Uterus (tissue), 4 donors: ENCODE results near the gene NRL. TPM values are rescaled to one million over a fixed set of nuclear protein-coding genes. Genes with fewer than 3 reads are reported as not detected.
A peak's percentile ranks its signal among the peaks of the same experiment; 100 is the strongest.
"Not testable (repeated sequence)": the region's sequence is repeated elsewhere in the genome, so short reads cannot be mapped to it uniquely, and the experiment has no call there.

Source experiments
- DNase-seq, 2 donors: peaks; one replicate each; pipeline ENCODE4 v3.0.0-alpha.2; 2019 to 2020
- H3K27ac ChIP-seq, 2 donors: fragments of 200-600 bp; sonication (generic); 1 replicate in 1 of 2; 2 replicates in 1 of 2; pipeline ENCODE4 v1.5.1; 2016 to 2018
- H3K27me3 ChIP-seq, 2 donors: fragments of 200-600 bp; sonication (generic); one replicate each; pipeline ENCODE4 v1.5.1; 2018 to 2019; ENCODE audit warnings: control low read depth in 1 of 2
- H3K36me3 ChIP-seq, 2 donors: fragments of 200-600 bp; sonication (generic); one replicate each; pipeline ENCODE4 v1.5.1; 2019; ENCODE audit warnings: control low read depth in 1 of 2
- H3K4me1 ChIP-seq, 2 donors: fragments of 200-600 bp; sonication (generic); one replicate each; pipeline ENCODE4 v1.5.1; 2018 to 2019; ENCODE audit warnings: control low read depth in 1 of 2
- H3K4me3 ChIP-seq, 2 donors: fragments of 200-600 bp; sonication (generic); 1 replicate in 1 of 2; 2 replicates in 1 of 2; pipeline ENCODE4 v1.5.1; 2018 to 2019; ENCODE audit warnings: mild to moderate bottlenecking in 1 of 2
- H3K9me3 ChIP-seq, 2 donors: fragments of 200-600 bp; sonication (generic); one replicate each; pipeline ENCODE4 v1.5.1; 2019; ENCODE audit warnings: control low read depth in 1 of 2
- POLR2A ChIP-seq, 2 donors: fragments of 450-650 bp; IDR thresholded peaks; one replicate each; pipeline ENCODE4 v1.6.1; 2016; ENCODE audit warnings: antibody characterized with exemption in 2 of 2, mild to moderate bottlenecking in 1 of 2, moderate library complexity in 1 of 2
- intact Hi-C: fragments of 100-400 bp; cut with DNase I; formaldehyde crosslinking; loops from one replicate; pipeline ENCODE4 v1.15.1; 2023; ENCODE audit warnings: low total_unique reads
- total RNA-seq, 4 donors: library from RNA; depleted of rRNA in 3 of 4; stranded (reverse); fragments of >200 nt in 3 of 4; gene quantifications; one replicate each; pipeline versions ENCODE4 v1.1.0 to v1.2.4, GENCODE V29; 2014 to 2023
- TF ChIP-seq, protein P1 (sequence below), 4 experiments: fragments of 200-600 bp in 2 of 4; fragments of 450-650 bp in 2 of 4; sonication (generic) in 2 of 4; IDR thresholded peaks; one replicate each; pipeline ENCODE4 v1.5.1; 2016 to 2019; ENCODE audit warnings: antibody characterized with exemption in 4 of 4, mild to moderate bottlenecking in 2 of 4, moderate library complexity in 1 of 4
- donor health status: DM: yes; HTN: yes; CAD: no.

The NRL gene
- total RNA-seq, 4 donors from 2014 or later: 1.2 to 1.8 (median 1.3) TPM; not detected in 1

DNA sequence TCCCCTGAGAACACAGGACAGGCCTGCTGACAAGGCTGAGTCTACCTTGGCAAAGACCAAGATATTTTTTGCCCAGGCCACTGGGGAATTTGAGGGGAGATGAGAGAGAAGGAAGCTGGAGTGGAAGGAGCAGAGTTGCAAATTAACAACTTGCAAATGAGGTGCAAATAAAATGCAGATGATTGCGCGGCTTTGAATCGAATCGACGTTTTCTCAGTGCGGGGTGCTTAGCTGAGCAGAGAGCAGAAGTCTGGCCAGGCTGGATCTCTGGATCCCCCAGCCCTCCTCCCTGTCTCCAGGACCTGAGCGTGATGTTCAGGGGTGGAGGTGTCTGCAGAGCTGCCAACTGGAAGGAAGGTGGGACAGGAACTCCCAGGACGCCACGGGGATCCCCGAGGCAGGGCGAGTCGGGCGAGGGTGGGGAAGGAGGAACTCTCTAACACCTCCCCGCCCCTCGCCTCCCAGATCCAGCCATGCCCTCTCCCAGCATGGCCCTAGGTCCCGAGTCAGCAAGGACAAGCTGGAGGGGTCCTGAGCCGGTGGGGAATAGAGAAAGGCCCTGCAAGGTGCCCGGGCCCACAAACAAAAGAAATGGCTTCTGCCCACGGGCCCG lies 63.5 kb downstream of the NRL start:
- peak overlapping the region; percentile 44 to 56 for H3K4me3 ChIP-seq
- intact Hi-C loops: no loop called here
- H3K27me3 ChIP-seq: no peaks in the 10 kb centered on the region
- no peak for TF ChIP-seq POLR2A (IDR thresholded peaks at IDR 0.05)
- TF ChIP-seq, protein P1, sequence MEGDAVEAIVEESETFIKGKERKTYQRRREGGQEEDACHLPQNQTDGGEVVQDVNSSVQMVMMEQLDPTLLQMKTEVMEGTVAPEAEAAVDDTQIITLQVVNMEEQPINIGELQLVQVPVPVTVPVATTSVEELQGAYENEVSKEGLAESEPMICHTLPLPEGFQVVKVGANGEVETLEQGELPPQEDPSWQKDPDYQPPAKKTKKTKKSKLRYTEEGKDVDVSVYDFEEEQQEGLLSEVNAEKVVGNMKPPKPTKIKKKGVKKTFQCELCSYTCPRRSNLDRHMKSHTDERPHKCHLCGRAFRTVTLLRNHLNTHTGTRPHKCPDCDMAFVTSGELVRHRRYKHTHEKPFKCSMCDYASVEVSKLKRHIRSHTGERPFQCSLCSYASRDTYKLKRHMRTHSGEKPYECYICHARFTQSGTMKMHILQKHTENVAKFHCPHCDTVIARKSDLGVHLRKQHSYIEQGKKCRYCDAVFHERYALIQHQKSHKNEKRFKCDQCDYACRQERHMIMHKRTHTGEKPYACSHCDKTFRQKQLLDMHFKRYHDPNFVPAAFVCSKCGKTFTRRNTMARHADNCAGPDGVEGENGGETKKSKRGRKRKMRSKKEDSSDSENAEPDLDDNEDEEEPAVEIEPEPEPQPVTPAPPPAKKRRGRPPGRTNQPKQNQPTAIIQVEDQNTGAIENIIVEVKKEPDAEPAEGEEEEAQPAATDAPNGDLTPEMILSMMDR (IDR thresholded peaks at IDR 0.05): no peak
- peak overlapping the region; percentile 65 to 74 for H3K27ac ChIP-seq
- no peaks in the 10 kb centered on the region for H3K9me3 ChIP-seq
- H3K36me3 ChIP-seq: no peaks in the 10 kb centered on the region
- peaks cover 0 to 5% of the 10 kb centered on the region in 2 donors for H3K4me1 ChIP-seq
- no peak for DNase-seq

DNA sequence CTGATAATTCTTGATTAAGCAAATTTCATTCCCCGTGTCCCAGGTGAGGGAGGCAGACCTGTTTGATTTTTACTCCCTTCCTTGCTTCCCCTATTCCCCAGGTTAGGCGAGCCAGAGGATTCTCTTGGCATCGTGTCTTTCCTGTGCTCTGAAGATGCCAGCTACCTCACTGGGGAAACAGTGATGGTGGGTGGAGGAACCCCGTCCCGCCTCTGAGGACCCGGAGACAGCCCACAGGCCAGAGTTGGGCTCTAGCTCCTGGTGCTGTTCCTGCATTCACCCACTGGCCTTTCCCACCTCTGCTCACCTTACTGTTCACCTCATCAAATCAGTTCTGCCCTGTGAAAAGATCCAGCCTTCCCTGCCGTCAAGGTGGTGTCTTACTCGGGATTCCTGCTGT lies 64.0 kb downstream of the NRL start:
- H3K27ac ChIP-seq, DNase-seq, H3K9me3 ChIP-seq, H3K27me3 ChIP-seq, H3K4me1 ChIP-seq, H3K4me3 ChIP-seq, H3K36me3 ChIP-seq, intact Hi-C loops: not testable (repeated sequence)

DNA sequence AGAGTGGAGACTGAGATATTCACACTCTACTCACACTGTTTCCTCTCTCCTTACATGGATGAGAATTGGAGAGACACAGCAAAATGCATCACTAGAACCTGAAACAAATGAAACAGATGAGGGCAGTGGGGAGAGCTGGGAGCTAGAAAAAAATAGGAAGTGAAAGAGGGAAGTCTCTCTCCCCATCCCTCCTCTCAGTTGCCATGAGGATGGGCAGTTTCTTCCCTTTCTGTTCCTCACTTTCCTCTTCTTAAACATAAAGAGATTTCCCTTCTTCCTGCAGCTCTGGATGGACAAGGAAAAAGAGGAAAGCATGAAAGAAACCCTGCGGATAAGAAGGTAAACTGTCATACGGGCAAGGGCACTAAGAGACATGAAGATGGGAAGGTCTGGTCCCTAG lies 65.7 kb downstream of the NRL start:
- H3K9me3 ChIP-seq, intact Hi-C loops, H3K4me1 ChIP-seq, DNase-seq, H3K27ac ChIP-seq, H3K36me3 ChIP-seq, H3K4me3 ChIP-seq, H3K27me3 ChIP-seq: not testable (repeated sequence)

DNA sequence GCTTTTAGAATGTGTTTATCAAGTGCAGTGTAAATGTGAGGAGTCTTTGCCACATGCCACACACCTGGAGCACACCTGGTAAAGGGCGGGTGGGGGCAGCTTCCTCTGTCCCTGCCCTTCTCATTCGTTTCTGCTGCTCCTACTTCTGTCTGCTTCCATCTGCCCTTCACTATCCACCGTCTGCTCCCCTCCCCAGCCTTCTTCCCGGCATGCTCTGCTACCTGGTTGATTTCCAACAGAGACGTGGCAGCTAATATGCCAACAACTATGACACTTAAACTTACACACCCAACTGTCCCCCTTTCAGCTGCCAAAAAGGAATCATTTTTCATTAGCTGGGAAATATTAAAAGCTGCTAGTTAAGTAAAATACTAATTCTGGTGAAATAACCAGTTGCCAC lies 72.0 kb downstream of the NRL start:
- H3K4me3 ChIP-seq: no peak overlapping the region
- intact Hi-C loops: no loop called here
- no peak for DNase-seq
- no peaks in the 10 kb centered on the region for H3K4me1 ChIP-seq
- H3K9me3 ChIP-seq: no peaks in the 10 kb centered on the region
- H3K27me3 ChIP-seq: no peaks in the 10 kb centered on the region
- H3K27ac ChIP-seq: no peak overlapping the region
- TF ChIP-seq, protein P1 (IDR thresholded peaks at IDR 0.05): no peak
- no peak for TF ChIP-seq POLR2A (IDR thresholded peaks at IDR 0.05)
- H3K36me3 ChIP-seq: no peaks in the 10 kb centered on the region

DNA sequence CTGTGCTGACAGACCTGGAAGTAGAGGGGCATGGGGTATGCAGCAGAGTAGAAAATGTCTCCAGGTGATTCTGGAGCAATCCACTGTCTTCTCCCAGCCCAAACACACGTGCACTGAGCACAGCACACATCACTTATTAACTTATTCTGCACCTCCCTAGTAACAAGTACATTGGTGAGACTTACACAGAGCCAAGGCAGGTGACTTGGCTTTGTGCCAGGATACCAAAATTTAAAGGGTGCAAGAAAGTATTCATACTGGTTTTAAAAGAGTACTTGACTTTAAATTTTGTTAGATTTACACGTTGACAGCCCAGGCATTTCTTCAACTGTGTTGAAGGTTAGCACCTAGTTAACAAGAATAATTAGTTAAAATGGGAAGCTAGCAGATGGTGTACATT lies 74.1 kb downstream of the NRL start:
- no peaks in the 10 kb centered on the region for H3K36me3 ChIP-seq
- intact Hi-C loops: no loop called here
- no peaks in the 10 kb centered on the region for H3K9me3 ChIP-seq
- no peaks in the 10 kb centered on the region for H3K27me3 ChIP-seq
- no peak overlapping the region for H3K4me3 ChIP-seq
- DNase-seq: no peak
- TF ChIP-seq, protein P1 (IDR thresholded peaks at IDR 0.05): no peak
- TF ChIP-seq POLR2A (IDR thresholded peaks at IDR 0.05): no peak
- H3K4me1 ChIP-seq: no peaks in the 10 kb centered on the region
- H3K27ac ChIP-seq: no peak overlapping the region

DNA sequence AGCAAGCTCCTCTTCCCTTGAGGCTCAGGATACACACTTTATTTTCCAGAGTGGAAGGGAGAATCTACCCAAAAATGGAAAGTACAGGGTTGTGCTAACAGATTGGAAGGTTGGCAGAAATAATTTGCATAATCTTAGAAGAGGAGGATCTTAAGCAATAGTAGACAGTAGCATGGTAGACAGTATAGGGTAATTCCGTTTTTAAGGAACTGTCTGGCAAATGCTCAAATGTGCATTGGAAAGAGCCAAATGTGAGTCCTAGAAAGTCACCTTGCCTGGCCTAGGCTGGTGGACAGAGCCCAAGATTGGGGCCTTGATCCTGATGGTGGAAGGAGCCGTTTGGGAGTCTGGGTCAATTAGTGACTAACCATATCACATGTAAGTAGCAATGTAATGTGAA lies 76.1 kb downstream of the NRL start:
- TF ChIP-seq, protein P1 (IDR thresholded peaks at IDR 0.05): no peak
- TF ChIP-seq POLR2A (IDR thresholded peaks at IDR 0.05): no peak
- Histone ChIP-seq H3K4me1 (no peaks in the 10 kb centered on the region), H3K4me3 (no peak overlapping the region), H3K36me3 (no peaks in the 10 kb centered on the region), H3K9me3 (no peaks in the 10 kb centered on the region), H3K27ac (no peak overlapping the region), H3K27me3 (no peaks in the 10 kb centered on the region)
- intact Hi-C loops: no loop called here
- DNase-seq: no peak
